Keratinocyte (primary cell): ENCODE results near the gene ACOXL. TPM values are rescaled to one million over a fixed set of nuclear protein-coding genes. Genes with fewer than 3 reads are reported as not detected.

Source experiments
- DNase-seq: peaks from one replicate; pipeline ENCODE4 v3.0.0-alpha.2; 2011; ENCODE audit warnings: low read depth, missing footprints, low spot score
- FAIRE-seq: peaks from 2 replicates; lab custom pipeline; 2011; peaks lifted over from hg19 to GRCh38; lab: Jason Lieb, UNC
- H2AFZ ChIP-seq: 2 replicates; pipeline ENCODE4 v1.6.0; 2012; ENCODE audit warnings: low read length, control low read depth, inconsistent platforms; ENCODE audit not compliant: control insufficient read depth
- H3K27ac ChIP-seq: 2 replicates; pipeline ENCODE4 v1.5.1; 2011; ENCODE audit warnings: low read length; ENCODE audit not compliant: control insufficient read depth, insufficient read depth
- H3K27me3 ChIP-seq: 3 replicates; pipeline ENCODE4 v1.6.0; 2011; ENCODE audit warnings: low read length; ENCODE audit not compliant: control insufficient read depth, insufficient read depth; ENCODE audit errors: extremely low read depth
- H3K36me3 ChIP-seq, 2 experiments: 2 replicates in 1 of 2; 3 replicates in 1 of 2; pipeline ENCODE4 v1.5.1; 2011; ENCODE audit warnings: low read length in 2 of 2, mild to moderate bottlenecking in 1 of 2; ENCODE audit not compliant: control insufficient read depth in 2 of 2, insufficient read depth in 2 of 2; ENCODE audit errors: extremely low read depth in 1 of 2
- H3K4me1 ChIP-seq: 3 replicates; pipeline ENCODE4 v1.5.1; 2011; ENCODE audit warnings: low read length; ENCODE audit not compliant: control insufficient read depth, insufficient read depth; ENCODE audit errors: extremely low read depth
- H3K4me2 ChIP-seq: 3 replicates; pipeline ENCODE4 v1.6.0; 2011; ENCODE audit warnings: low read depth, low read length; ENCODE audit not compliant: control insufficient read depth, insufficient read depth; ENCODE audit errors: extremely low read depth
- H3K4me3 ChIP-seq, 3 experiments: fragments of 200-600 bp in 1 of 3; sonication (generic) in 1 of 3; 2 replicates in 2 of 3; 3 replicates in 1 of 3; pipeline ENCODE4 v1.5.1; 2011 to 2016; ENCODE audit warnings: low read length in 3 of 3, mild to moderate bottlenecking in 3 of 3, control low read depth in 2 of 3, inconsistent platforms in 1 of 3, low read depth in 1 of 3, mixed read lengths in 1 of 3, mixed run types in 1 of 3, moderate library complexity in 1 of 3; ENCODE audit not compliant: control insufficient read depth in 2 of 3, insufficient read depth in 2 of 3; ENCODE audit errors: extremely low read depth in 1 of 3
- H3K79me2 ChIP-seq: 2 replicates; pipeline ENCODE4 v1.6.0; 2012; ENCODE audit warnings: low read length; ENCODE audit not compliant: control insufficient read depth, insufficient read depth
- H3K9ac ChIP-seq: 3 replicates; pipeline ENCODE4 v1.6.0; 2011; ENCODE audit warnings: low read length; ENCODE audit not compliant: control insufficient read depth, insufficient read depth; ENCODE audit errors: extremely low read depth
- H3K9me1 ChIP-seq: 3 replicates; pipeline ENCODE4 v1.6.0; 2011; ENCODE audit warnings: low read length; ENCODE audit not compliant: control insufficient read depth, insufficient read depth; ENCODE audit errors: extremely low read depth
- H3K9me3 ChIP-seq: 2 replicates; pipeline ENCODE4 v1.5.1; 2012; ENCODE audit warnings: low read depth, low read length; ENCODE audit not compliant: control insufficient read depth
- H4K20me1 ChIP-seq: 3 replicates; pipeline ENCODE4 v1.6.0; 2011; ENCODE audit warnings: low read length; ENCODE audit not compliant: control insufficient read depth, insufficient read depth; ENCODE audit errors: extremely low read depth
- EZH2 ChIP-seq: IDR thresholded peaks from one replicate; pipeline ENCODE4 v1.6.1; 2012; ENCODE audit warnings: inconsistent platforms, mild to moderate bottlenecking, low read length, moderate library complexity
- dilution Hi-C: fragments of 300-500 bp; cut with MboI; formaldehyde crosslinking; loops from one replicate; pipeline ENCODE4 v1.7.0; 2020; ENCODE audit warnings: low sequenced_read_pairs; ENCODE audit not compliant: extremely low pct_ligation_motif_present
- polyA plus RNA-seq, 5 experiments: library from polyadenylated mRNA; depleted of rRNA in 3 of 5; stranded (reverse) in 3 of 5; stranded (forward) in 1 of 5; unstranded in 1 of 5; fragments of >200 nt; gene quantifications; 1 replicate in 1 of 5; 2 replicates in 3 of 5; 3 replicates in 1 of 5; pipeline versions ENCODE4 v1.2.1 to v1.2.3, GENCODE V29; 2011 to 2012; ENCODE audit warnings: missing spikeins in 2 of 5, low read depth in 1 of 5, low replicate concordance in 1 of 5
- TF ChIP-seq, protein P1 (sequence below), 3 experiments: IDR thresholded peaks in 1 of 3; conservative IDR thresholded peaks in 1 of 3; optimal IDR thresholded peaks in 1 of 3; 2 replicates in 2 of 3; 3 replicates in 1 of 3; pipeline versions ENCODE3 to v1.5.1; 2011; ENCODE audit warnings: low read length in 3 of 3, mild to moderate bottlenecking in 3 of 3, moderate library complexity in 2 of 3, control low read depth in 1 of 3, inconsistent platforms in 1 of 3; ENCODE audit not compliant: insufficient read depth in 2 of 3; ENCODE audit errors: extremely low read depth in 1 of 3

Gene ACOXL
- polyA plus RNA-seq, 1 donor (not counting 4 experiments of a cell fraction or from before 2014, with no cell fraction given), result 0.04 TPM

- dilution Hi-C loops, result no loop called here
- Histone ChIP-seq H4K20me1 (no peaks in the 10 kb centered on the region), H3K27me3 (peaks cover 32% of the 10 kb centered on the region), H3K4me2 (no peak overlapping the region), H3K9me1 (no peaks in the 10 kb centered on the region), H3K4me1 (peaks cover 8% of the 10 kb centered on the region), H3K79me2 (no peaks in the 10 kb centered on the region), H2AFZ (no peak overlapping the region), H3K9me3 (no peaks in the 10 kb centered on the region), H3K36me3 (no peaks in the 10 kb centered on the region), H3K9ac (no peak overlapping the region), H3K4me3 (no peak overlapping the region), H3K27ac (no peak overlapping the region)
- FAIRE-seq (no peak), DNase-seq (no peak)
- no peak for TF ChIP-seq EZH2
- TF ChIP-seq, protein P1, sequence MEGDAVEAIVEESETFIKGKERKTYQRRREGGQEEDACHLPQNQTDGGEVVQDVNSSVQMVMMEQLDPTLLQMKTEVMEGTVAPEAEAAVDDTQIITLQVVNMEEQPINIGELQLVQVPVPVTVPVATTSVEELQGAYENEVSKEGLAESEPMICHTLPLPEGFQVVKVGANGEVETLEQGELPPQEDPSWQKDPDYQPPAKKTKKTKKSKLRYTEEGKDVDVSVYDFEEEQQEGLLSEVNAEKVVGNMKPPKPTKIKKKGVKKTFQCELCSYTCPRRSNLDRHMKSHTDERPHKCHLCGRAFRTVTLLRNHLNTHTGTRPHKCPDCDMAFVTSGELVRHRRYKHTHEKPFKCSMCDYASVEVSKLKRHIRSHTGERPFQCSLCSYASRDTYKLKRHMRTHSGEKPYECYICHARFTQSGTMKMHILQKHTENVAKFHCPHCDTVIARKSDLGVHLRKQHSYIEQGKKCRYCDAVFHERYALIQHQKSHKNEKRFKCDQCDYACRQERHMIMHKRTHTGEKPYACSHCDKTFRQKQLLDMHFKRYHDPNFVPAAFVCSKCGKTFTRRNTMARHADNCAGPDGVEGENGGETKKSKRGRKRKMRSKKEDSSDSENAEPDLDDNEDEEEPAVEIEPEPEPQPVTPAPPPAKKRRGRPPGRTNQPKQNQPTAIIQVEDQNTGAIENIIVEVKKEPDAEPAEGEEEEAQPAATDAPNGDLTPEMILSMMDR (optimal IDR thresholded peaks at IDR 0.05 in 1 of 3, IDR thresholded peaks at IDR 0.05 in 1 of 3, conservative IDR thresholded peaks at IDR 0.05 in 1 of 3; ENCODE audit: extremely low read depth in 1 of 3, insufficient read depth in 2 of 3, low read length in 3 of 3), result no peak
Measured at GRCh38 chr2:110747522-110748488, 15.4 kb downstream of the ACOXL start.

GRCh38 chr2:110748489-110748867 lies 16.1 kb downstream of the ACOXL start:
- DNase-seq (no peak), FAIRE-seq (no peak)
- Histone ChIP-seq H3K79me2 (no peaks in the 10 kb centered on the region), H4K20me1 (no peaks in the 10 kb centered on the region), H3K36me3 (no peaks in the 10 kb centered on the region), H3K9me3 (no peaks in the 10 kb centered on the region), H3K4me3 (no peak overlapping the region), H3K4me1 (peaks cover 8% of the 10 kb centered on the region), H2AFZ (no peak overlapping the region), H3K27me3 (peaks cover 32% of the 10 kb centered on the region), H3K4me2 (peak overlapping the region; percentile 3), H3K9me1 (no peaks in the 10 kb centered on the region), H3K9ac (no peak overlapping the region), H3K27ac (no peak overlapping the region)
- dilution Hi-C loops, result no loop called here
- no peak for TF ChIP-seq EZH2
- TF ChIP-seq, protein P1 (optimal IDR thresholded peaks at IDR 0.05 in 1 of 3, IDR thresholded peaks at IDR 0.05 in 1 of 3, conservative IDR thresholded peaks at IDR 0.05 in 1 of 3; ENCODE audit: extremely low read depth in 1 of 3, insufficient read depth in 2 of 3, low read length in 3 of 3), result no peak
